ENCODE results near the gene SEPTIN7. TPM values are rescaled to one million over a fixed set of nuclear protein-coding genes. Genes with fewer than 3 reads are reported as not detected.

SEPTIN7 gene
- 270 TPM for total RNA-seq

DNA sequence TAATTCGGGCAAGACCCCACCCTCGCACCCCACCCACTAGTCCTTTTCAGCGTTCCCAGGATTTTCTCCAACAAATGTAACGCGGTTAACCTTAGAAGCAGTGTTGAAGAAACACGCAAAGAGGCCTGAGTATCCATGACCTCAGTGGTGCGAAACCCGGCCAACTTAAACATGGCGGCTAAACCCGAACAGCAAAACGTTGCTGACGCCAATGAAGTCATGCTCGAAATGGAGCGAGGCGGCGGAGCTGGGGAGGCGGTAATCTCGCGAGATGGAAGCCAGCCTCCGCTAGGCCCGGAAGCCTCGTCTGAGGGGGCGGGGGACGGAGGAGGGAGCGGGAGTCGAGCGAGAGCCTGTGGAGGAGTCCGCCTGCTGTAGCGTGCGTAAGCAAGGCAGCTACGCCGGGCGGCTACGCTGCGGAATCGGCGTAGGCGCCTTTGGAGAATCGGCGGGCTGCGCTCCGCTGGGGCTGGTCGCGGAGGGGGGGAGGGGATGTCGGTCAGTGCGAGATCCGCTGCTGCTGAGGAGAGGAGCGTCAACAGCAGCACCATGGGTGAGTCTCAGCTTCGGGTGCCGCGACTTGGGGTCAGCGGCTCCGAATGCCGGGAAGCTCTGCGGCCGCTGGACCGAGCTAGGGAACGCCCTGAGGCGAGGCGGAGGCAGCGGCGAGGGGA is at the start of gene SEPTIN7:
Gene SEPTIN7 (plus strand): TSS at position 340 of the 674 bp plus-strand sequence. CDS start 153 bp downstream, at position 493.

Other genes starting within 250 kb of the SEPTIN7 start
- 32.6 TPM for gene HERPUD2, start 105.9 kb upstream of the SEPTIN7 start, total RNA-seq